ENCODE data around the gene FRS2. TPM values are rescaled to one million over a fixed set of nuclear protein-coding genes. Genes with fewer than 3 reads are reported as not detected.

The FRS2 gene, protein sequence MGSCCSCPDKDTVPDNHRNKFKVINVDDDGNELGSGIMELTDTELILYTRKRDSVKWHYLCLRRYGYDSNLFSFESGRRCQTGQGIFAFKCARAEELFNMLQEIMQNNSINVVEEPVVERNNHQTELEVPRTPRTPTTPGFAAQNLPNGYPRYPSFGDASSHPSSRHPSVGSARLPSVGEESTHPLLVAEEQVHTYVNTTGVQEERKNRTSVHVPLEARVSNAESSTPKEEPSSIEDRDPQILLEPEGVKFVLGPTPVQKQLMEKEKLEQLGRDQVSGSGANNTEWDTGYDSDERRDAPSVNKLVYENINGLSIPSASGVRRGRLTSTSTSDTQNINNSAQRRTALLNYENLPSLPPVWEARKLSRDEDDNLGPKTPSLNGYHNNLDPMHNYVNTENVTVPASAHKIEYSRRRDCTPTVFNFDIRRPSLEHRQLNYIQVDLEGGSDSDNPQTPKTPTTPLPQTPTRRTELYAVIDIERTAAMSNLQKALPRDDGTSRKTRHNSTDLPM
- polyA plus RNA-seq (ENCODE audit: low read depth in 6 of 6) = 10 to 100 TPM; 18.0 to 31.4 (median 28.3) TPM

DNA sequence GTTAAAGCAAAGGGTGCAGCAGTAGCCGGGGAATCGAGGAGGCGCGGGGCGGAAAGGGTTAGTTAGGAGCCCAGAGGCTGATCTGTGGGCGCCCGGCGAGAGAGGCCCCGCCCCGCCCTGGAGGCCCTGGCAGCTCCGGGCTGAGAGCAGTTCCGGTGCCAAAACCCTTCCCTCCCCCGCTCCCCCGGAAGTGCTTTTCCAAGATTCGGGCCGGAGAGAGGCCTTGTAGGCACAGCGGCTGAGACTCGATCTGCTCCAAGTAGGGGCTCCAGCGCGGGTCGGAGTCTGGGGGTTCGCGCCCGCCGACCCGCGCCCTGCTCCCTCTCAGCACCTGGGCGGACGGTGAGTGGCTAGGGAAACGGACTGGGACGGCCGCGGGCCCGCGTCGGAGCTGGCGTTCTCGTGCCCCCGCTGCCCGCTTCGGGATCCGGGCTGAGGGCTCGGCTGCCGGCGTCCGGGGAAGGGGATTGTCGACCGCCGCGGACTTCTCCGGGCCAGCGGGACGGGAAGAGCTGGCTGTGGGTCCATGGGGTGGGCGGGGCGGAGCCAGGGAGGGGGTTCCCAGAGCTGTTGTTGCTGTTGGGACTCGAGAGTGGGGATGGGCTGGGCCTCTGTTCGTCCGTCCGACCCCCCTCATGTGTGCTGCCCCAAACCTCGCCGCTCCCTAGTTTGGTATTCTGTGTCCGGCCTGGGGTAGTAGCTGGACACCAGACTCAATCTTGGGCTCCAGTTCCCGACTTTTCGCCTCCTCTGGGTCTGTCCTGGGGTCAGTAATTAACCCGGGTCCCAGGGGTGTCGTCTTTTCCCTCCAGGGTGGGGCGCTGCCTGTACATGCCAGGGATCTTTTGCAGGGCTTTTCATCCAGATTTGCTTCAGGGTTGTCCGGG, at the start of gene FRS2:
Gene FRS2, plus strand, starts transcription at position 200 of the 887 bp plus-strand sequence. CDS start 98,643 bp downstream, outside the sequence.
- H3K27me3 Mint-ChIP-seq = no peaks in the 10 kb centered on the region
- H3K4me3 Mint-ChIP-seq = peak within 1 kb of the TSS; percentile 95 to 100 (median 98)
- H3K9me3 Mint-ChIP-seq = no peaks in the 10 kb centered on the region
- H3K4me1 Mint-ChIP-seq = peaks cover 63 to 76% (median 72%) of the 10 kb centered on the region in 3 donors
- peak; percentile 94 to 95 for ATAC-seq (ENCODE audit: low read depth in 2 of 2)
- peaks cover 0 to 4% of the 10 kb centered on the region in 2 donors for H3K36me3 Mint-ChIP-seq
- peak; percentile 73 for DNase-seq
- peak within 1 kb of the TSS; percentile 97 to 100 (median 98) for H3K27ac Mint-ChIP-seq

DNA sequence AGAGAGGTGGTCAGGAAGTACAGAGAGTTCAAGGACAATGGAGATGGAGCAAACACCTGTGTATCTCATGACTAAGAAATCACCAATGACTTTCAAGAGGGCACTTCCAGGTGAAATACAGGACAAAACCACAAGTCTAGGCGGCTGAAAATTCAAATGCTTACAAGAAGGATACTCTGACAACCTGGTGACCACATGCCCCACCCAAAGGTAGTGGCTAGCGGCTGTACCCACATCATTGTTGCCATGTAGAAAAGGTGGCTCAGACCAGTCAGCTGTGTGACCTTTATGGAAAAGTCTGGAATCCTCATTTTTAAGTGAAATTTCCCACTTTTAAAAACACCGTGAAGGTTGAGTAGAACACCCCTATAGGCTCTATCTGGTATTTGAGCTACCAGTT, 48.6 kb upstream of the FRS2 start:
- H3K4me1 Mint-ChIP-seq = no peaks in the 10 kb centered on the region
- H3K27me3 Mint-ChIP-seq = no peaks in the 10 kb centered on the region
- H3K27ac Mint-ChIP-seq = no peak overlapping the region
- no peak overlapping the region for H3K4me3 Mint-ChIP-seq
- ATAC-seq (ENCODE audit: low read depth in 2 of 2) (no peak), DNase-seq (no peak)
- H3K36me3 Mint-ChIP-seq = no peaks in the 10 kb centered on the region
- H3K9me3 Mint-ChIP-seq = no peaks in the 10 kb centered on the region

DNA sequence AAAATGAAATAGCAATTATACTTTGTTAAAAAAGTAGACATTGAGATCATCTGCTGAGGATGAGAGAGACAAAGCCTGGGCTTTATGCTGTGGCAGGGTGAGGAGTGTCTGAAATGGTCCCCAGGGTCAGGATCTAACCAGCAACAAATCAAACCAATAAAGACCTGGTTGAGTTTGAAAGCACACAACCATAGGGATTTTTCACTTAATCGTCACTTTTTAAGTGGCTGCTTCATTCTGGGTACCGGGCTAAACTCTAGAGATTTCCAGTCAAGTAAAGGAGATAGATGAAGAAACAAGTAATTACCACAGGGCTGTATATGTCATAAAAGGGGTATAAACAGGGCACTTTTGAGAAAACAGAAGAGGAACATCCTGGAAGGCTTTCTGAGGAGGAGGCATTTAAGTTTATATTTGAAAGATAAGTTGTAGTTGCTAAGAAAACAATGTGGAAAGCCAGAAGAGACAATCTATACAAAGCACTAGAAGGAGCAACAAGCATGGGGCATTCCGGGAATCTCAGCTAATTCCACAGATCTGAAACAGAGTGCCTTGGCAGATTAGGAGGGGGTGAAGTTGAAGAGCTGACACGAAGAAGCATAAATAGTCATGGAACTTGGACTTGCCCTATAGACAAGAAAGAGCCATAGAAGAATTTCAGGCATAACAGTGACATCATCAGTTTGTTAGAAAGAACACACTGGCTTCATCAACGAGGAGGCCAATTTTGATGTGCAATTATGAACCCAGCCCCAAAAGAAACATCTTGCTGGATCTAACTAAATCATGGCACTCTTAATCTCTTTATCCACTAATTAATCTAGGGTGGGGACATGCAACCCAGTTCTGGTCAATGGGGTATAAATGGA, 46.9 kb upstream of the FRS2 start:
- H3K27ac Mint-ChIP-seq = no peak overlapping the region
- ATAC-seq (ENCODE audit: low read depth in 2 of 2) (no peak), DNase-seq (no peak)
- no peak overlapping the region for H3K4me3 Mint-ChIP-seq
- H3K27me3 Mint-ChIP-seq = no peaks in the 10 kb centered on the region
- no peaks in the 10 kb centered on the region for H3K9me3 Mint-ChIP-seq
- H3K36me3 Mint-ChIP-seq = no peaks in the 10 kb centered on the region
- no peaks in the 10 kb centered on the region for H3K4me1 Mint-ChIP-seq

DNA sequence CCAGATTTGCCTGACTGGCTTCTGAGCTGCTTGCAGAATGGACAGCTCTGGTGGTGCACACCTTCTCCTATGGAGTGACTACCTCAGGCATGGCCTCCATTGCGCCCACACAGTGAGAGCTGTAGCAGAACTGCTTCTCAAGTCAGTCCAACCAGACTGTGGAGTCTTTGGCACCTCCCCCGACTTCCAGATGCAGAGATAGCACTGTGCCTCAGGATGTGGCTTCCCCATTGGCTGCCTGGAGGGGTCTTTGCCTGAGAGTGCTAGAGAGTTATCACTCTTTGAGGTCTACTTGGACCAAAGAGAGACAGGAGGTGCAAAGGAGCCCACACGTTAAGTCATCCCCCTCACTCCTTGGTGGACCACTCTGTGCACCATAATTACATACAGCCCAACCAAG, 44.8 kb upstream of the FRS2 start:
- H3K36me3 Mint-ChIP-seq = no peaks in the 10 kb centered on the region
- DNase-seq = no peak
- no peak for ATAC-seq (ENCODE audit: low read depth in 2 of 2)
- peak overlapping the region in 1 of 6 donors; percentile 18 for H3K27ac Mint-ChIP-seq
- no peaks in the 10 kb centered on the region for H3K9me3 Mint-ChIP-seq
- no peak overlapping the region for H3K4me3 Mint-ChIP-seq
- no peaks in the 10 kb centered on the region for H3K27me3 Mint-ChIP-seq
- H3K4me1 Mint-ChIP-seq = no peaks in the 10 kb centered on the region

DNA sequence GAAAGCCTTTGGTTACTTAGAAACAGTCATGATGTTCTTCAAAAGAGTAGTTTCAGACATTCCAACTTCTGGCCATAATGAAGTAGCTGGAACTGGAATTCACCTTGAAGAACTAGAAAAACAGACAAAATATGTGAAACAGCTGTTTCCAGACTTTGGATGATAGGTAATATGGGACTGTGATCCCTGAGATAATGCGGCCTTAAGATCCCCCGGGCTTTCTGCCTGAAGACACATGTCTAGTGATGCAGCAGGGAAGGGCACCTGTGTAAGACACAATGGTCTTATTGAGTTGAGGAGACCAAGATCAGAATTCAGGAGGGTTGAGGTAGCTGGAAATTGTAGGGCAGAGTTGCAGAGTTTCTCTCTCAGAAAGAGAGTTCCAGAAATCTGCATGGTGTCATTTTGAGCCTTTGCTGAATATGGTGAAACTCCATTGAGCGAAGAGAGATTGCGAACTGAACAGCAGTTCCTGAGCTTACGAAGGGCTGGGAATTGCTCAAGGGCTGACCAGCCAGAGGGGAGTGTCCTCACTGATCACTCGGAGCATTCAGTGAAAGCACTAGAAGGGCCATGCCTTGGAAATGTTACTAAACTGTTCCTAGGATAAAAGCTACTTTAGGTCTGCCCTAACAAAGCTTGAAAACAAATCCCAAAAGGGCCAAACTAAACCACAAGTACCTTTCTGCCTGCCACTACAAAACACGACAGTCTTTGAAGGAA, 41.7 kb upstream of the FRS2 start:
- Mint-ChIP-seq H3K27me3 (no peaks in the 10 kb centered on the region), H3K4me1 (no peaks in the 10 kb centered on the region), H3K9me3 (no peaks in the 10 kb centered on the region), H3K36me3 (no peaks in the 10 kb centered on the region), H3K27ac (peak overlapping the region in 1 of 6 donors; percentile 1), H3K4me3 (no peak overlapping the region)
- DNase-seq (no peak), ATAC-seq (ENCODE audit: low read depth in 2 of 2) (no peak)

DNA sequence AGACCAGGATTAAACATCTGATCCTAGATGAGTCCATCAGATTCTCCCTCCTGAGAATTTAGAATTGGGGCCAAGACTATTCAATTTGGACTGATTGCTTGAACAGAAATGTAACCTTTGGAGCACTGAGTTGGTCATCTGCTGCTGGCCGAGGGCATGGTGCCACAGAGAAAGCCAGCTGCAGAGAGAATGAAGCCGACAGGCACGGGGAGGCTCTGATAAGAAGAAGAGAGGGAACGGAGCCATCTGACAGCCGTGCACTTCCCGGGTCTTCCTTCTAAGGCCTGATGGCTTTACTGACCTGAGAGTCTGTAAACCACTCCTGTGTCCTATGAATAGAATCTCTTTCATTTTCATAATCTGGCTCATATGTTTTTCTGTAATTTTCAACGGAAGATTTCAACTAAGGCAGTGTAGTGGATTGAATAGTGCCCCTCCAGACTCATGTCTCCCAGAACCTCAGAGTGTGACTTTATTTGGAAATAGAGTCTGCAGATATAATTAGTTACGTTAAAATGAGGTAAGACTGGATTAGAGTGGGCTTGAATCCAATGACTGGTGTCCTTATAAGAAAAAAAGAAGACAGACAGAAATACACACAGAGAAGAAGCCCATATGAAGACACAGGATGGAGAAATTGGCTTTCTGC, 39.1 kb upstream of the FRS2 start:
- Mint-ChIP-seq H3K27me3 (peaks cover 0 to 6% (median 0%) of the 10 kb centered on the region in 3 donors), H3K9me3 (peaks cover 0 to 2% (median 0%) of the 10 kb centered on the region in 7 donors), H3K27ac (no peak overlapping the region), H3K4me1 (no peaks in the 10 kb centered on the region), H3K36me3 (no peaks in the 10 kb centered on the region), H3K4me3 (no peak overlapping the region)
- ATAC-seq (ENCODE audit: low read depth in 2 of 2) (no peak), DNase-seq (no peak)

DNA sequence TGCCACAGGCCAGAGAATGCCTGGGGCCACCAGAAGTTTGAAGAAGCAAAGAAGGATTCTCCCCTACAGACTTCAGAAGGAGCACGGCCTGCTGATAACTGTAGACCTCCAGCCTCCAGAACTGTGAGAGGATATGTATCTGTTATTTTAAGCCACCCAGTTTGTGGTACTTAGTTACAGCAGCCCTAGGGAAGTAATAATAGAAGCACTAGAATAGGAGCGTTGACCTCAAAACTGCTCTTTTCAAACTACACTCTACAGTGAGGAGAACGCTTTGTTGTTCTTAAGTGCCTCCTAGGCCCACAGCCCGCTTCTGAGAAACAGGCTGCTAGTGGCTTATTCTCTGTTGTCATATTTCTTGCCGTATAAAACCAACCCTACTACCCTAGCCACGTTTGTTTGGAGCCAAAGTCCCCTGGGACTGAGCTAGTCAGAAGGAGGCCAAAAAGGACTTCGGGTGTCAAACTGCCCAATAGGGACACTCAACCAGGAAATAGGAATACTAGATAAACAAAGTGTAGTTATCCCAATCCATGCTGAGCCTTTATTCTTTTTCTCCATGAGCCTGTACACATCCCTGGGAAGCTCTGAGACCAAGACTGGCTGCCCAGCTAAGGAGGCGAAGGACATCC, 38.5 kb upstream of the FRS2 start:
- Mint-ChIP-seq H3K27me3 (peaks cover 0 to 6% (median 0%) of the 10 kb centered on the region in 3 donors), H3K27ac (no peak overlapping the region), H3K4me1 (no peaks in the 10 kb centered on the region), H3K4me3 (no peak overlapping the region), H3K9me3 (peaks cover 0 to 2% (median 0%) of the 10 kb centered on the region in 7 donors), H3K36me3 (no peaks in the 10 kb centered on the region)
- DNase-seq = no peak
- no peak for ATAC-seq (ENCODE audit: low read depth in 2 of 2)

DNA sequence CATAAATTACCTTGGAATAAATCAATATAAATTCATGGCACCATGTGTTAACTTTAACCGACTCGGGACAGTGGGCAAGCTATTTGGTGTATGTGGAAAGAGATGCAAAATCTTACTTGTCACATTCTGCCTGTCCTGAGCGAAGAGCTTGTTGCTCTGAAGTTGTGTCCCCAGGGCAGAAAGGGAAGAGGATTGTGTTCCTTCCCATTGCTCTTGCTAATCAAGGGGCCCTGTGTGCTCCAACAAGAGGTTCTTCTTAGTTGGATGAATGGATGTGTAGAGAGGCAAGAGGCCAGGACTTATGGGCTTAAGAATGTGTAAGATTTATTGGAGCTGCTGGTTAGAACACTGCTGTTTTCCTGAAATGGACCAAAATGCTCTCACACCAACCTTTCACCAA, 36.5 kb upstream of the FRS2 start:
- DNase-seq (no peak), ATAC-seq (ENCODE audit: low read depth in 2 of 2) (no peak)
- no peak overlapping the region for H3K27ac Mint-ChIP-seq
- no peak overlapping the region for H3K4me3 Mint-ChIP-seq
- H3K36me3 Mint-ChIP-seq = no peaks in the 10 kb centered on the region
- no peaks in the 10 kb centered on the region for H3K4me1 Mint-ChIP-seq
- peaks cover 0 to 6% (median 0%) of the 10 kb centered on the region in 3 donors for H3K27me3 Mint-ChIP-seq
- H3K9me3 Mint-ChIP-seq = peaks cover 0 to 2% (median 0%) of the 10 kb centered on the region in 7 donors

DNA sequence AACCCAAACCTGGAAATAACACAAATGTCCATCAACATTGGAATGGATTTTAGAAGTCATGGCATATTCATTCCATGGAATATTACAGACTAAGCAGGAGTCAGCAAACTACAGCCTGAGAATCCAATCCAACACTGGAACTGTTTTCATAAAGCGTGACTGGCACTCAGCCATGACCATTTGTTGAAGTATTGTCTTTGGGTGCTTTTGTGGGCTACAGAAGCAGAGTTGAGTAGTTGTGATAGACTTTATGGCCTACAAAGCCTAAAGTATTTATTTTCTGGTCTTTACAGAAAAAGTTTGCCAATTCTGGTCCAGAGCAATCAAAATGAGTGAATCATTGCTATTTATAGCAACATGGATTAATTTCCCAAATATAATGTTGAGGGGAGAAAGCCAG, 34.5 kb upstream of the FRS2 start:
- Mint-ChIP-seq H3K27me3 (peaks cover 0 to 6% (median 0%) of the 10 kb centered on the region in 3 donors), H3K9me3 (peaks cover 0 to 2% (median 0%) of the 10 kb centered on the region in 7 donors), H3K27ac (no peak overlapping the region), H3K4me3 (no peak overlapping the region), H3K4me1 (no peaks in the 10 kb centered on the region), H3K36me3 (no peaks in the 10 kb centered on the region)
- DNase-seq (no peak), ATAC-seq (ENCODE audit: low read depth in 2 of 2) (no peak)

DNA sequence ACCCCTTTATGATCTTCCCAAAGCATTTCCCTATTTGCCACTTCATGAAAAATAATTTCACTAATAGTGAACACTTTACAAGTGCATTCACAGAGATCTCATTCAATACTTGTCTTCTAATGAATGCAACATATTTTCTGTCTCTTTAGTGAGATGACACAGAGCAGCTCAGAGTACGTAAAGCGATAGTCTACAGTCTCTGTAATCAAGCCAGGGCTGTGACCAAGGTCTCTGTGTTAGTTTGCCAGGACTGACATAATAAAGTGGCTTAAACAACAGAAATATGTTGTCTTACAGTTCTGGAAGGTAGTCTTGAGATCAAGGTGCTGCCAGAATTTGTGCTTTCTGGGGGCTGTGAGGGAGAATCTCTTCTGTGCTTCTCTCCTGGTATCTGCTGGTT, 33.1 kb upstream of the FRS2 start:
- no peak overlapping the region for H3K4me3 Mint-ChIP-seq
- no peak for ATAC-seq (ENCODE audit: low read depth in 2 of 2)
- H3K36me3 Mint-ChIP-seq = no peaks in the 10 kb centered on the region

DNA sequence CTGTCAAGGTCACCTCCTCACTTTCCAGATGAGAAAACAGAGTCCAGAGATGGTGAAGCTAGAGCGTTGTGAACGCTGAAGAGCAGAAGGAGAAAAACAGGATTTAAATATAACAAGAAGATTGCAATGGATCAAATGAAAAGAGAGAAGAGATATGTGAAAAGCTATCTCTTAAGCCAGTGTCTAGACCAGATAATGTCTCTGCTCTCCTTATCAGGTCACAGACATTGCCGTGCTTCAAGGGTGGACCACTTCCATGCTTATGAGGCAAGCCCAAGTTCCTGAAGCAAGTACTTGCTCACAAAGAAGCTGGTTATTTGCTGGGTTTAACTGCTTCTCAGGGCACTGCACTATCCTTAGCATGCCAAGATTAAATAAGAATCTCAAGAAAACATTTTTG, 31.6 kb upstream of the FRS2 start:
- Mint-ChIP-seq H3K27me3 (peaks cover 0 to 6% (median 0%) of the 10 kb centered on the region in 3 donors), H3K36me3 (no peaks in the 10 kb centered on the region), H3K4me1 (no peaks in the 10 kb centered on the region), H3K27ac (no peak overlapping the region), H3K9me3 (peaks cover 0 to 2% (median 0%) of the 10 kb centered on the region in 7 donors), H3K4me3 (no peak overlapping the region)
- DNase-seq (no peak), ATAC-seq (ENCODE audit: low read depth in 2 of 2) (no peak)

More for the DNA sequence above, 33.1 kb upstream of the FRS2 start:
- Mint-ChIP-seq H3K27ac (no peak overlapping the region), H3K27me3 (peaks cover 0 to 6% (median 0%) of the 10 kb centered on the region in 3 donors), H3K4me1 (no peaks in the 10 kb centered on the region), H3K9me3 (peaks cover 0 to 2% (median 0%) of the 10 kb centered on the region in 7 donors)
- no peak for DNase-seq
